HG03558 (cell line): ENCODE measurements around the gene COL23A1.

Experiments used
- ATAC-seq: cut with Tn5 transposase; IDR thresholded peaks from one replicate; pipeline ENCODE4 v1.9.1; 2021; ENCODE audit warnings: moderate number of reproducible peaks; ENCODE audit not compliant: unreplicated experiment; ENCODE audit errors: extremely low read depth

COL23A1 gene

DNA sequence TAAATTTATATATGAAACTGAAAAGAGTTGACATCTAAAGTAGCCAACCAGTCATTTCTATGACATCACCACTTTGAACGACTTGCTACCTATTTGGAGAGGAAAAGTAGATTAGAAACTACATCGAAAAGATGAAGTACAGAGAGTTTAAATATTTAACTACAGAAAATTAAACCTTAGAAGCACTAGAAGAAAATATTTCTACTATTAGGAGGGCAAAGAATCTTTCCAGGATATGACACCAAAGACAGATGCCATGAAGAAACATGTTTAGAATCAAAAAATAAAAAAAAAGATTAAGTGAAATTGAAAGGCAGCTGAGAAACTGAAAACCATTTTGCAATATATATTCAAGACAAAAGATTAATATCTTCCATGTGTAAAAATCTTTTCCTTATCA, 144.7 kb downstream of the COL23A1 start:
- ATAC-seq: no peak

DNA sequence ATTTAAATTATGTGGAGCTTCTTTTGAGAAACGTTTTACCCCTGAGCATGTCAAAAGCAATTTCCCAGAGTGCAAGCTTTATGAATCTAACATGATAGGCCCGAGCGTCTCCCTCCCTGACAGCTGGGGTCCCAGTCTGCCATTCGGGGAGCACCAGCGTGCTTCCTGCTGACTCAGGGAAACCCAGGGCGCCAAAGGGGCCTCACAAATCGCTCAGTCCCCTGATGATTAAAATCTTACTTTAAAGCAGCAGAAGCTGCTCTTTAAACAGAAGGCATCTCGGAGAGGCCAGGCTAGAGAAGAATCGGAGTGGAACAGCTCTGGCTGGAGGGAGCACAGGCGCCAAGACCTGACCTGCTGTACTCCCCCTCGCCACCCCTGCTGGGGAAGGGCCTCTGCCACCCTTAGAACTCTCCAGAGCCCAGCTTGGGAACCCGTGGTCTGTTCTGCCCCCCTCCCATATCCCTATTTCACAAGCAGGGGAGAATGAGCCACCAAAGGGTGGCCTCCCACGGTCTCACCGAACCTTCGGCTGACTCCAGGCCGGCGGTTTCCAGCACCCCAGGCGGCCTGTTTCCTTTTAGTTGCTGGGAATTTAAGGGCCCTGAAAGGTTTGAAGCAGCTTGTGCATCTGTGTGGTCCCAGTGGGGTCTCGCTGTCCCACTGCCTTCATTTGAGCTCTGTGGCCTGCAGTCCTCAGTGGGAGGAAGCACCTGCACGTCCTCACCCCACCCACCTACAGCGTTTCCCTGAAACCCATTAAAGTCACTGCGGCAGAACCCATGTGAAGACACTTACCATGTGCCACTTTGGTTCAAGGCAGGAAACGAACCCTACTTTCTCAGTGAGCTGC, 147.6 kb downstream of the COL23A1 start:
- no peak for ATAC-seq

DNA sequence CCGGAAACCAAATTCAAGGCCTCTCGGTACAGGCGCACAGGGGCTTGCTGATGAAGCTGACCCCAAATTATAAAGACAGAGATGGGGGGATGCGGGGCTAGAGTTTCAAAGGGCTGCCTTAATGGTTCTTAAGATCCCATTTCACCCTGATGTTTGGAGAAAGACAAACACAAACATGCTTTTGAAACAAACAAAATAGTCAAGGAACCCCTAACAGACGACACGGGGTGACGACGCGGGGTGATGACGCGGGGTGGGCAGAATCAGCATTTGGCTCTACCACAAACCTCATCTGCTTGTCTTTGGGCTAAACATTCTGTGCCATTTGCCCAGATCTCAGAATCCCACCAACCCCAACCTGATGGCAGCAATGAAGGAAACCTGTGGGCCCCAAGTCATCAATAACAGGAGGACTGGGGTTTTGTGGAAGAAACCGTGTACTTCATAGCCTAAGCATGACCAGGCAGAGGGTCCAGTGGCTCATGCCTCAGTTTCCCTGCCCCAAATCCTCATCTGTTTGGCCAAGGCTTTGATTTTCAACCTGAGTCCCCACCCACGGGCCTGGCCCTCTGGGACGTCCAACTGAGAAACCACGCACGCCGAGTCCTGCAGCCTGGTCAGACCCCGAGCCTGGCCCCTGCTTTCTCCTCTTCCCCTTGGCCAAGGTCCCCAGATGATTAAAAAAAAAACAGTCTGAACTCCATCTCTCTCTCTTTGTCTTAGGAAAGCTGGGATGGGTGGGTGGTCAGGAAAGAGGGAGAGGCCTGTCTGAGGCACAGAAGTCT, 148.5 kb downstream of the COL23A1 start:
- ATAC-seq: no peak

DNA sequence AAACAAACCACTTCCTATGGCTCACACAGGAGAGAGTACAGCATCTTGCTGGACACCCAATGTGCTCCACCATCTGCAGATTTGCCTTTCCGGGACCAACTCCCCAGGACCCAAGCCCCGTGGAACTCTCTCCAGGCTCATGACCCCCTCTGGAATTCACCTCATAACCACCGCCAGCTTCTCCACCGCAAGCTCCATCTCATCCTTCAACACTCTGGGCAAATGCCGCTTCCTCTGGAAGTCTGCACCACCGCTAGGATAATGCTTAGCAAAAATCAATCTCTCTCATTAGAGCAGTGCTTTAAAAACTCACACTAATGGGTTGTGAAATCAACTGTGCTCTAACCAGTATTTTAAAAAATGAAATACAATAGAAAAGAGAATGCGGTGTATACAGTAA, 150.0 kb downstream of the COL23A1 start:
- ATAC-seq: no peak

DNA sequence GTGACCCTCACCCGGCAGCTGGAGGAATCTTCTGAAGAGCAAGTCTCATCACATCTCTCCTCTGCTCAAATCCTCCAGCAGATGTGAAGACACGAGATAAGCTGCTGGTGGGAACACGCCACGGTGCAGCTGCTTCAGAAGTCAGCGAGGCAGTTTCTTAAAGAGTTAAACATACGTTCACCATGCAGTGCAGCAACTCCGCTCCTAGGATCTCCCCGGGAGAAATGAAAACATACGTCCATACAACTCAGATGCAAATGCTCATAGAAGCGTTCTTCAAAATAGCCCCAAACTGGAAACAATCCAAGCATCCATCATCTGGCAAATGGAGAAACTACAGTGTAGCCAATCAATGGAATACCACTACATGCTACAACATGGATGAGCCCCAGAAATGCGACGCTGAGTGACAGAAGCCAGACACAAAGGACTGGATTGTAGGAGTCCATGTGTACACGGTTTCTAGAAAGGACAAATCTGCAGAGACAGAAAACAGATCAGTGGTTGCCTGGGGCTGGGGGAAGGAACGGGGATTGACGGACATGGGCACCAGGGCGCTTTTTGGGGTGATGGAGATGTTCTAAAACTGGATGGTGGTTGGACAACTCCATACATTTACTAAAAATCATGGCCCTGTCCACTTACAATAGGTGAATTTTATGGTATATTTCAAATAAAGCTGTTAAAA, 150.6 kb downstream of the COL23A1 start:
- ATAC-seq: no peak

DNA sequence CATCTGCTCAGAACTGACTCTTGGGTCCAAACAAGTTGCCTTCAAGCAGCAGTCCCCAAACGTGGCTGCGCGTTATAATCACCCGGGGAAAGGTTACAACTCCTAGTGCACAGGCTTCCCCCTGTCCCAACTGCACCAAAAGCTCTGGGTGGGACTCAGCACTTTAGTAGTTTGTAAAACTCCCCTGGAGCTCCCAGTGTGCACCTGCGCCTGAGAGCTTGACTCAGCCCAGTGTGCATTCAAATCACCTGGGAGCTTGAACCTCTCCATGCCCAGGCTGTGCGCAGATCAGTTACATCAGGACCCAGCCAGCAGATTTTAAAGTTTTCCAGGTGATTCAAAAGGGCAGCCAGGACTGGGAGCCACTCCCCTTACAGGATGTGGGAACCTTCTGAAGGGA, 151.4 kb downstream of the COL23A1 start:
- no peak for ATAC-seq

DNA sequence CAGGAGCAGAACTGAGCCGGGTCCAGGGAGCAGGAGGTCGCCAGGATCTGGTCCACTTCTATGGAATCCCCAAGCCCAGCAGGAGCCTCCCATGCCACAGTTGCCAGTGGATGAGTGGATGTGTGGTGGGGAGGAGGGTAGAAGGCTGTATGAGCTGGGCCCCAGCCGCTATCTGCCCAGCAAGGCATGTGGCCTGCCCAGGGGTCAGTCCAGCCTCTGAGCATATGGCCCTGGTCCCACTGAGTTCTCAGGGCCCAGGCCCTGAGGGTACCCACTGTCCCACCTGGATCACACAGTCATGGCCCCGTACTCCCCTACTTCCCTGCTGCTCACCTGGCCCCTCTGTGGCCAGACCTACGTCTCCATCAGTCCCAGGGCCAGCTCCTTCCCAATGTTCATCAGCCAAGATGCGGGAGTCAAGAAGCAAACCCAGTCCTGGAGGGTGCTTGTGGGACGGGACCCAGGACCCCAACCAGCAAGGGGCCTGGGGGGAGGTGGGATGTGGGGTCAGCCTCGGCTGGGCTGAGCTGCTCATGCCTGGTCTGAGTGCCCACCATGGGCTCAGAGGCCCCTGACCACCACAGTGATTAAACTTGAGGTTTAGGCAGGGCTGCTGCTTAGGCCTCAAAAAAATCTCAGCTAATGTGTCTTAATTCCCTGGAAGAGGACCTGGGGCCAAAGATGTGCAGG, 152.7 kb downstream of the COL23A1 start:
- no peak for ATAC-seq

DNA sequence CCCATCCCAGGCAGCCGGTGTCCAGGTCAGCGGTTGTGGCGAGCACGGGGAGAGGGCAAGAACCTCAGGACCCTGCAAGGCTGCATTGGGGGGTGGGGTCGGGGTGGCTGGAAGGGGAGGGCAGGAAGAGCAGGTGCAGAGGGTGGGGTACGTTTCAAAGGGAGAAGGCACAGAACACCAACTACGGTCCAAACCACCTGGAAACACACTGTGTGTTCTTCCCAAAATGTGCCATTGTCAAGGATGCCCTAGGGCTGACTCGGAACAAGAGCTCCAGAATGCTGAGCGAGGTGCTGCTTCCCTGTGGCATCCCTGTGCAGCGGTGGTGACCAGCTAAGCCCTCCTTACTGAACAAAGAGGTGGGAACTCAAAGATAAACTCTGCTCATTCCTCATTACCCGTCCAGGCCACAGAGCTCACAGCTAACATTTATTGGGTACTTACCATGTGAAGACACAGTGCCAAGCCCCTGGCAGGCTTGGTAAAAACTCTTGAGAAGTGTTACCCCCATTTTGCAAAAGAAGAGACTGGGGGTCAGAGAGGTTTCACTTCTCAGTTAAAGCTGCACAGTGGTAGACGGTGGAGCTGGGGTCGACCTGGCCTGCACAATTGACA, 153.8 kb downstream of the COL23A1 start:
- ATAC-seq: no peak

DNA sequence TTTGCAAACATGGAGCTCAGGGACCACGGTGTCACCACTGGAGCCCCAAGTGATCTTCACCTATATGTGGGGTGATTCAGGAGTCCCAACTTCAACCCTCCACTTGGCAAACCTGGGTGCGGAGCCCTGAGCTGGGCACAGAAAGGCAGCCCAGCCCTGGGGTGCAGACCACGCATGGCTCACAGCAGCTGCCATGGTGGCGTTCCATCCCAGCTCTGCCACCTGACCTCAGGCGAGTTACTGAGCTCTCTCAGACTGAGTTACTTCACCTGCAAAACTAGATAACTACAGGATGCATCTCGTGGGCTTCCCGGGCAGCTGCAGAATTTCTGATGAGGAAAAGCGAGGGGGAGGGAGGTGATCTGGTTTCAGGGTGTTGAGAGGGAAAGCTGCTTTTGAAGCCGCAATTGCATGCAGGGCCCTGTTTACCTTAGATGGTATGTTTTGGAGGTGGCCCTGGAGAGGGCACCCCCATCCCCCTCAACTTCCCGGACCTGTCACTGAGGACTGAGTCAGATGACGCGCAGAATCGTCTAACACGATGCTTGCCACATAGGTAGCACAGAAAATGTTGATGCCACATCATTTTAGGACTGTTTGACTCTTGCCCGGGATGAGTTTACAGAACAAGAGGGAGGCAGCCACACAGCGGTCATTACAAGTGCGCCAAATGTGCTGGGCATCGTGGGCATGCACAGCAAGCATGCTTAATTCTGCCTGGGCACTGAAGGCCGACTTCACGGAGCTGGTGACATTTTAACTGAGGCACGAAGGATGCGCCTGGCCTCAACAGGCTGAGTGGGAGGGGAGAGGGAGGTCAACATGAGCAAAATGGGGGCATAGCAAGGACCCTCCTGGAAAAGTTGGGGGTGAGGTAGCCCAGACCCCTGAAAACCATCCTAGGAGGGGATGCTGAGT, 154.6 kb downstream of the COL23A1 start:
- ATAC-seq: no peak

DNA sequence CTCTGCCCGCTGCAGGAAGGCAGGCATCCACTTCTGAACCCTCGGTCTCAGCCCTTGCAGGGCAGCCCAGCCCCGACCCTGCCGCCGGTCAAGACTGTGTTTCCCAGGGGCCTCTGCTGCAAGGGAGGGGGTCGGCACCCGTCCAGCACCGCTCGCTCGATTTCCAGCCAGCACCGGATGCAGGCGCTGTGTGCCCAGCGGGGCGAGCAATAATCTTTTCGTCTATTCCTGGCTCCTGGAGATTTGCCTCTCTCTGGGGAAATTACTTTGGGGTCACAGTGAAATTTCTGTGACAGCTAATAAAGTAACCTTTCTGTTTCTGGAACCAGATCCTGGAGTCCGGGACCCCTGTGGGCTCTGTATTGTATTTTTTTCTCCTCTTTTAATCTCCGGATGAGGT, 155.3 kb downstream of the COL23A1 start:
- ATAC-seq: no peak

DNA sequence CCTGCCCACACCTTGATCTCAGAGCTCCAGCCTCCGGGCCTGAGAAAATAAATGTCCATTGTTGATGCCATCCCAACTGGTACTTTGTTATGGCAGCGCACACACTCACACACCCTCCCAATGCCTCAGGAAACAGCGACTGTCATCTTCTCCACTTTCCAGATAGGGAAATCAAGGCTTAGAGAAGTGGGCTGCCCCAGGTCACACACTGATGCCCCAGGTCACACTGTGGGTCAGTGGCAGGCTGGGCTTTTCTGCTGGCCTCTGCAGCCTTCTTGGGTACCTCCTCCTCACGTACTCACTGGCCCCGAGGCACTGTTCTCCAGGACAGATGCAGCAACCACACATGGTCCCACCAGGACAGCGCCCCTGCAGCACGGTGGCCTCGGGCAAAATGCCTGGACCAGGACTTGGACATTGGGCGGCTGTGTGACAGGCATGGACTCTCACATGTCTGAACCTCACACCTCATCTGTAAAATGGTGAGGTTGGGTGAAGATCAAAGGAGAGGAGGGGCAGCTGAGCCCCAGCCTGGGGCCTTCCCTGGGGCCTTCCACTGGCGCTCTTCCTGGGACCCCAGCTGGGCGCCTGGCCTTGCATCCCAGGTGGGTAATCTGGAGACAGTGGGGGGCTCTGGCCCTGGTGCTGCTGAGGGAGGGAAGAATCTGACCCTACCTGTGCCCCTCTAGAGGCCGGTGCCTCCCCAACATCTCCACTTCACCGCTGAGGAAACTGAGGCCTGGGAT, 156.0 kb downstream of the COL23A1 start:
- ATAC-seq: no peak

DNA sequence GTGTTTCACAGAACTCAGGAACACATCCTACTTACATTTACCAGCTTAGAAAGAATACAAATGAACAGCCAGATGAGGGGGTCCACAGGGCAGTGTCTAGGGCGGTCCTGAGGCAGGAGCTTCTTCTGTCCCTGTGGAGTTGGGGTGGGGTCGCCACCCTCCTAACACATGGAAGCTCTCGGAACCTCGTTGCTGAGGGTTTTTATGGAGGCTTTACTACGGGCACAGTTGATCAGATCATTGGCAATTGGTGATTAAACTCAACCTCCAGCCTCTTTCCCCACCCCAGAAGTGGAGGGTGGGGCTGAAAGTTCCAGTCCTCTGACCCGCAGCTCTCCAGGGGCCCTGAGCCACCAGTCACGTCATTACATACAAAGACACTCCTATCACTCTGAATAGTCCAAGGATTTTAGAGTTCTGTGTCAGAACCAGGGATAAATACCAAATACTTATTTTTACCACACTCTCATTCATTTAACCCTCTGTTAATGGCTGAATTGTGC, 156.9 kb downstream of the COL23A1 start:
- no peak for ATAC-seq

DNA sequence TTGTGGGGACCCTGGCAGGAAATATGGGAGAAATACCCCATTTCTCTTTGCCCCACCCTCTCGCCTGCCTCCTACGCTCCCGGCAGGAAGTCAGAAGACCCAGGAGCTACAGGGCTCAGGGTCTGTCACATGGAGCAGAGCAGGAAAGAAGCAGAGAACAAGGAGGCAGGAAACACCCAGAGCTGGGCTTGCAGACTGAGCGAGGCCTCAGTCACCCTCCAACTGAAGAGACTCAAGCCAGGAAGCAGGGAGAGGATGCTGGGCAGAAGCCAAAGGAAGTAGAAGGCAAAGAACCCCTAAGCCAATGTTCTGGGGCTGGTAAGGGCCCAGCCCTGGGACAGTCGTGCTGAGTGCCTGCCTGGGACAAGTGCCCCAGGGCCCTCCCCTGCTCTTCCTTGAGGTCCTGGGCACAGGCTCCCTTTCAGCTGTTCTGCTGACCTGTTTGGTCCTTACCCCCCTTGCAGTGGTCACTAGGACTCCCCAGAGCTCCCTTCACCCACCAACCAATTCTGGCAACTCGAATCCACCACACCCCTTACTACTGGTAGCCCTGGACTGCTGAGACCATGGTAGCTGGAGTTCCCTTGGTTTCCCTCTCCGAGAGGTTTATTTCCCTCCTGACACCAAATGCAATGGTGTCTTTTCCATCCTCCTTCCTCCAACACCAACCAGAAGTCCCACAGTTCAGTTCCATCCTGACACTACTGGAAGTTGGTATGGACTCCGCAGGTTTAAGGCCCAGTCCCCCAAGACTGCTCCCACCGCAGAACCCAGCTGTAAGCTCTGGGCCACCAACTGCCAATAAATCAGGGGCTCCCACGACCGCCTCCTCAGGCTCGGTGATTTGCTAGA, 157.5 kb downstream of the COL23A1 start:
- ATAC-seq: no peak

DNA sequence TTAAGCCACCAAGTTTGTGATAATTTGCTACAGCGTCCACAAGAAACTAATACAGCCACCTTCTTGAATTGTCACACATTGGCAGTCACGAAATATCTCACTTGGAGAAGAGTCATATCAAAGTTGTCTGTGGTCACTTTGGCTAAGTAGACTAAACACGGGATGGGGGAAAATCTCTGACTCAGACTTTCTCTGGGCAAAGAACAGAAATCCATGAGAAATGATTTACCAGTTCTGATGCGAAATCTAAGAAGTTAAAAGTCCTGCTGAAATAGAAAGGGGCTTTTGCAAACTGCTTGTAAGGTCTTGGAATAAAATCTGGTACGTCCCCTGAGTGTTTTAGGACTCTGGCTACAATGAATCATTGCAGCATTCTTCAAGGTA, 158.4 kb downstream of the COL23A1 start:
- no peak for ATAC-seq

DNA sequence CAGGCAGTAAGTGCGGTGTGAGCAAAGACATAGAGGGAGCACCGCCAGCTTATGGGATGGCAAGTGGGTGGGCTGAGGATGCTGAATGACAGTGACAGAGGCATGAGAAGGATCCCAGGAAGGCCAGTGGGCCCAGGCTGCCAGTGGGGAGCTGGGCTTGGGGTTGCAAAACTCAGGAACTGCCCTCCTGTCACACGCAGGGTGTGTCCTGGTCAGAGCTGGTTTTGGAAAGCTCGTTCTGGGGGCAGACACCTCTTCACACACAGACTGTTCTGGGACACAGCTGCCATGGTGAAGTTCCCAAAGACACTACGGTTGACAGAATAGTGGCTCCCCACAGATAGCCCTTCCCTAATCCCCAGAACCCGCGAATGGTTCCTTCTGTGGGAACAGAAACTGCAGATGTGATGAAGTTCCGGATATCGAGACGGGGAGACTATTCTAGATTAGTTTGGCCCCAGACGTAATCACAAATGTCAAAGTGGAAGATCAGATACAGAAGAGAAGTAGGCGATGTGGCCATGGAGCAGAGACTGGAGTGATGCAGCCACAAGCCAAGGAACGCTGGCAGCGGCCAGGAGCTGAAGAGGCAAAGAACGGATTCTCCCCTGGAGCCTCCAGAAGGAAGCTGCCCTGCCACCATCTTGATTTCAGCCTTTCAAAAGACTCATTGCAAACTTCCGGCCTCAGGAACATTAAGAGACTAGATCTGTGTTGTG, 159.0 kb downstream of the COL23A1 start:
- ATAC-seq: no peak

DNA sequence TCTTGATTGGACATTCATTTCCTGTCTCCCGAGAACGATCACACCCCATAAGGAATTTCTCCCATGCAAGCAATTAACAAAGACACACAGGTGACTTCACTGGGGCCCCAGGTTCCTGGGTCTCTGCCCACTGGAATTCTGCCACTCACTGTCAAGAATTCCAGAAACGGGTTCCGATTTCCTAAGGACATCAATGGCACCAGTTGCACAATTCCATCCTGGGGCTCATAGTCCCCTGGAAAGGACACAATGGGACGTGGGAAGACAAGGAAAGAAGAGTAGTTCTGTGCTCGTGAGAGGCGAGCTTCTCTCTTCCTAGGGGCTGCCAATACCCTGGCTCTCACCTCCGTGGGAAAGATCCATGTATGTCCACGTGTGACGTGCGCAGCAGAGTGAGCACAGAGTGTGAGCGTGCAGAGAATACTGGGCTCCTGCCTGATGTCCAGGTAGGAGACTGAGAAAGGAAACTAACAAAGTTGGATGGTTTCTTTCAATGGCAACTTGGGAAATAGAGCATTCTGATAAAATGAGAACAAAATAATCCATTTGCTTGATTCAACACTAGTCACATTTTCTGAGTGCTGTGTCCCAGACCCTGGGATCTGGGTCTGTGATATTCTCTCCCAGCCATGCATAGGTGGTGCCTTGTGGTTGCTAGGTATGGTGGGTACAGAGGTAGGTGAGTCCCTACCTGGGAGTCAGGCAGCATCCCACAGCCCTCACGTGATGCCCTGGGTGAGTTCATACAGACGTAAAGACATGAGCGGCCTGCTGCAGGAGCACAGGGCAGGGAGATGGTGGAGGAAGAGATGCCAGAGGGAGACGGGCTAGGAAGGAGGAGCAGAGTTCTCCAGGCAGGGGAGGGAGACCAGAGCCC, 159.8 kb downstream of the COL23A1 start:
- ATAC-seq: no peak
